GM19240 (cell line): ENCODE measurements around the gene DNAJC25.
"Not testable (repeated sequence)": the region's sequence is repeated elsewhere in the genome, so short reads cannot be mapped to it uniquely, and the experiment has no call there.

Experiments
- DNase-seq: peaks from one replicate; pipeline ENCODE4 v3.0.0; 2011; ENCODE audit warnings: low spot score; ENCODE audit not compliant: insufficient read length

DNAJC25 gene

DNA sequence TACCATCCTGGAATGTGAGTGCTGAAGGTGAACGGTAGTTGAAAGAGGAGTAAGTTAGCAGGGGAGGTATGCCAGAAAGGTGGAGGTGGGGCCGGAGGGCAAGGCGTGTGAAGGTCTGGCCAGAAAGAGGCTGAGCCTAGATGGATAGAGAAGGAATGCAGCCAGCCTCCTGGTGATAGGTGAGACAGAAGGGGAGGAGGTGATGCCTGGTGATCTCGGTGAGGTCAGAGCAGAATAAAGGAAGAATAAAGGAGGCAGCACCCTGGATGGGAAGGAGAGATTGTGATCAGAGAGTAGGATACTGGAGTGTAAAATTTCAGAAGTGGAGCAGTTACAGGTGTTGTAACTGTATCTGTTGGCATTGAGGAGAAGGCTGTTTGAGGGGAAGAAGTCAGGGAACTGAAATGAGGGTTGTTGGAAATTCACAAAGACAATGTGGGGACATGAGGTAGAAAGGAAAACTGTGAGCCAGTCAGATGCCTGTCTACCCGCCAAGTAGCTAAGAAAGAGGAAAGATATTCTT is 32.2 kb downstream of the DNAJC25 start:
- DNase-seq, result no peak

DNA sequence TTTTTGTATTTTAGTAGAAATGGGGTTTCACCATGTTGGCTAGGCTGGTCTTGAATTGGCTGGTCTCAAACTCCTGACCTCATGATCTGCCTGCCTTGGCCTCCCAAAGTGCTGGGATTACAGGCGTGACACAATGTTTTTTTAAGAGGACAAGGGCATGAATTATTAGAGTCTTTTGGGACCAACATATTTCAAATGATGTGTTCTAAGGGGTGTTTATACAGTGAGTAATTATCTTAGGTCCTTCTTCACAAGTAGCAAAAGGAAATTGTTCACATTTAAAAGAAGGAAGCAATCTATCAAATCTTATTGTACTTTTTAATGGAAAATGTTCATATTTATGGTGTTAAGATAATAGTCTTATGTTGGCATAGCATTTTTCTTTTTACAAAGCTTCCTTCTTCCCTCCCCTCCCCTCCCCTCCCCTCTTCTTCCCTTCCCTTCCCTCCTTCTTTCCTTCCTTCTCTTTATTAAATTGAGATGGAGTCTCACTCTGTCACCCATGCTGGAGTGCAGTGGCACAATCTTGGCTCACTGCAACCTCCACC is 37.0 kb downstream of the DNAJC25 start:
- DNase-seq, result no peak

DNA sequence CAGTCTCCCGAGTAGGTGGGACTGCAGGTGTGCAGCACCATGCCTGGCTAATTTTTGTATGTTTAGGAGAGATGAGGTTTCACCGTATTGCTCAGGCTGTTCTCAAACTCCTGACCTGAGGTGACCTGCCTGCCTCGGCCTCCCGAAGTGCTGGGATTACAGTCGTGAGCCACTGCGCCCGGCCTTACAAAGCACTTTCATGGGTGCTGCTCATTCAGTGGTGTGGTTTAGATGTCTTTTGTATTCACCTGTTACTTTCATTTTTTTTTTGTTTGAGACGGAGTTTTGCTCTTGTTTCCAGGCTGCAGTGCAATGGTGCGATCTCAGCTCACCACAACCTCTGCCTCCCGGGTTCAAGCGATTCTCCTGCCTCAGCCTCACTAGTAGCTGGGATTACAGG is 37.5 kb downstream of the DNAJC25 start:
- DNase-seq, result not testable (repeated sequence)

DNA sequence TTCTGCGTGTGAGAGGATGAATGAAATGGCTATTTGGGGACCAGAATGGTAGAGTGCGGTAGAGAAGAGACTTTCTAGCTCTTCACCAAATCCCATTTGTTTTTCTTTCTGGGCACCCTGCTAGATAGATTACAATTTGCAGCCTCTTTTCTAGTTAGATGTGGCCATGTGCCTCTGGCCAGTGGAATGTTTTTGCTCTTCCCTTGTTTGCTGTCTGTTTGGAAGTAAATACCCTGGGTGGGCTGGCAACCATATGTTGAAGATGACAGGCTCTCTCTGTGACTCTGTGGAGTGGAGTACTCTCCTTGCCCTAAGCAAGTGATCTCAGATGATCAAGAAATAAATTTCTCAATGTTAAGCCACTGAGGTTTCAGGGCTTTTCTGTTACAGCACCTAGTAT is 43.2 kb downstream of the DNAJC25 start:
- DNase-seq, result no peak

DNA sequence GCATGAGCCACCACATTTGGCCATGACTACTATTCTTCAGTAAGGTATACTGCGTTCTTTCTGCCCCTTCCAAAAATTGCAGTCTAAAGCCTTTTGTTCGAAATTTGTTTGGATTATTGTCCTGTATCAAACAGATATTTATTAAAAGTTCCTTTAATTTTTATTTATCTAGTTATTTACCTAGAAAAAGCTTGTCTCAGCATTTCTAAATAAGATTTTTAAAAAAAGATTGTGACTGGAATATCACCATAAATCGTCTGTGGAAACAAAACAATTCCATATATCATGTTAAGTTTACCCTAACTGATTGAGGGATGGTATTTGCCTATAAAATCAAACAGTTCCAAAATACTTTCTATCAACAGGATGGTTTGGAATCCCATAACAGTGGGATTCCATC is 45.0 kb downstream of the DNAJC25 start:
- DNase-seq, result no peak

DNA sequence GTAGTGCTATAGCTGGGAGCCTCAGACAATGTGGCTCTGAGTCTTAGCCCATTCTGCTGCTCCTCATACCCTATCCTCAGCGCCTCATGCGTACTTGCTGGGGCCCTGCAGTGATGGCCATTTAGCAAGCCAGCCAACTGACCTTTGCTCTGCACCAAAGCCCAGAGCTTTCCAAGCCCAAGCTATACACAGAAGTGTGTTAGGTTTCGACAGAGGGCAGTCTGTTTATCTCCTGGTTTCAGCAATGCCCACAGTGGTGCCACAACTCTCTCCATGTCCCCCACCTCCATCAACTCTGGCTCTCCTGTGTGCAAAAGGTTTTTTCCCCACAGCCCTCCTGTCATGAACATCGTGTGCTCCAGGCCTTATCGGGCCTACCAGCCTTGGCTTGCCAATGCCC is 47.2 kb downstream of the DNAJC25 start:
- DNase-seq, result no peak

DNA sequence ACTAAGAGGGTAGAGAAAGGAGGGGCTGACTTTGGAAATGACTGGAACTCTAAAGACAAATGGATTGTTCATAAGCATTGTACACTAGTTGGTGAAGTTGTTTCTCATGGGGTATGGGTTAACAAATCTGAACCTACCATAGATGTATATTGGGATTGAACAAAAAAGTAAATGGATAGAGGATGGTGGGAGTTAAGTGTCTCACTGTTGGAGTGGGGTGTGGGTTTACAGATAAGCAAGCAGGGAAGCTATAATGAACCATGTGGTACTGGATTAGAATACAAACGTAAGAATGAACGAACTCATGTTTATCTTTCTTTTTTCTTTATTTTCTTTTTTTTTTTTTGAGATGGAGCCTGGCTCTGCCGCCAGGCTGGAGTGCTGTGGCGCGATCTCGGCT is 48.1 kb downstream of the DNAJC25 start:
- DNase-seq, result no peak

DNA sequence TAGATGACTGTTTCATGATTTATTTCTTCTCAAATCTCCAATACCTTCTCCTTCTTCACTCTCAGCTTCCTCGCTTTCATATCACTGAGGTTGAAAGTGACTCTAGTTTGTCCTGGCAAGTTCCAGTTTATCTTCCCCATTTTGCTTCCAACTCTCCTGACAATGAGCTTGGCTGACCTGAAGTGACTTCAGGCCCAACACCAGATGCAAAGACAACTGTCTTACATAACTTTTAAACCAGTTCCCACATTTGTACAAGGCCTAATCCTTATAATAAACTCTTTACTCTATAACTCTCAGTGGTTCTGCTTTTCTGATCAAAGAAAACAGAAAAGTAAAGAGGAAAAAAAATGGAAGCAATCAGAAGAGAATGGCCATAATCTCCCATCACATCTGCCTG is 52.3 kb downstream of the DNAJC25 start:
- no peak for DNase-seq

DNA sequence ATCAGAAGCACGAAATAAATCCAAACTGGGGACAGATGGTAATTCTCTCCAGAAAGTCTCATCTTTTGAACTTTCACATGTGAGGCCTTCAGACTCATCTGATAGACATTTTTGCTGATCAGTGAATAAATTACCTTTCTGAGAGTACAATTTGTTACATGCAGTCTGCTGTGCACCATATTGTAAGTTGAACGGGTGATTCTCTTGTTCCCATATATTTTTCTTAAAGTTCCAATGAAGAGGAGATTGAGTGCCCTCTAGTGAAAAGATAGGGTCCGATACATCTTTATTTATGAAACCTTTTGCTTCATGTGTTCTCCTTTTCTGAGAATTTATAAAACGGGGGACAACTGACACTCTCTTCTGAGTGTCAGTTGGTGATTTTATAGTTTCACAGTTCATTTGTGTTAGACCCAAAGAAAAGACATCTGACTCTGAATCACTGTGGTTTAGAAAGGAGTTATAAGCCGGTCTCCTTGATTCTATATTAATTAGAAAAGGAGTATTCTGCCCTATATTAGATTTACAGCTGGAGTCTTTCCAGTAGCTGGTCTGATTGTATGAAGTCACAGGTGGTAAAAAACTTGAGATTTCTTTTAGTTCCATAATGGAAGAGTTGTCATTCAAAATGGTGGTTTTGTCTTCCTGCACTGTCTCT is 60.7 kb downstream of the DNAJC25 start:
- no peak for DNase-seq

DNA sequence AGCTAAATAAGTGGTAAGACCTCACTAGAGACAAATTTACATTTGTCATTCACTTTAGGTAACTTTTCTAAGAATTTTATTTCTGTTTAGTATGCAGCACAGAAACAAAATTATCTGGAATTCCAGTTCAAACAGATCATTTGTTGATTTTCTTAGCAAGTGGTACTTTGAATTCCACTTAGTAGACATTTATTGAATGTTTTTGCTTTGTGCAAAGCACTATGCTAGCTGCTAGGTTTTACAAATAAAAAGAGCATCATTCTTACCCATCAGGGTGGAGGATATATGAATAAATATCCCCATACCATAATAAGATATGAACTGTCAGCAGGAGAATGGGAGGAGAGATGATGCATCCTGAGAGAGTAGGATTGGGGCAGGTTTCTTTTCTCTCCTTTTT is 65.7 kb downstream of the DNAJC25 start:
- no peak for DNase-seq

DNA sequence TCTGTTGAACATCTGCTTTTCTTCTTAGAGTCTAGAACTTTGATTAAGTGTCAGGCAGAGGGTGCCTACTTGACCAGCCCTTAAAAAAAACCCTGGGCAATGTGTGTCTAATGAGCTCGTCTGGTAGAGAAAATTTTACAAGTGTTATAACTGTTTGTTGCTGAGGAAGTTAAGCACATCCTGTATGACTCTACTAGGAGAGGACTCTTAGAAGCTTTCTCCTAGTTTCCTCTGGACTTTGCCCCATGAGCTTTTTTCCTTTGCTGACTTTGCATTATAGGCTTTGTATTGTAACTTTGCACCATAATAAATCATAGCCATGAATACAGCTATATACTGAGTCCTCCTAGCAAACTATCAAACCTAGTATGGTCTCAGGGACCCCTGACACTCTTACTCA is 69.6 kb downstream of the DNAJC25 start:
- no peak for DNase-seq
